ENCODE data around the gene KLK13. TPM values are rescaled to one million over a fixed set of nuclear protein-coding genes. Genes with fewer than 3 reads are reported as not detected.
A peak's percentile ranks its signal among the peaks of the same experiment; 100 is the strongest.

KLK13 gene
- total and polyA plus RNA-seq, 12 donors: 0.11 to 0.47 TPM; not detected in 10

- TF ChIP-seq CTCF (IDR thresholded peaks at IDR 0.05): peak in 1 of 6 experiments; percentile 1
- no peak for TF ChIP-seq POLR2A (IDR thresholded peaks at IDR 0.05)
- peaks cover 0 to 3% of the 10 kb centered on the region in 2 donors for H3K36me3 ChIP-seq (replicated peaks in 1 of 2)
- peak overlapping the region in 2 of 4 donors; percentile 64 to 69 for H3K4me3 ChIP-seq
- intact Hi-C loops (cut with DNase I): no loop called here
- WGBS, 4 donors: 3 to 8% (median 5%) methylated on average over 14 to 15 of the region's 15 CpGs
- no peaks in the 10 kb centered on the region for H3K27me3 ChIP-seq
- no peak for DNase-seq
- peaks cover 9 to 13% of the 10 kb centered on the region in 2 donors for H3K4me1 ChIP-seq (replicated peaks in 1 of 2)
- H3K9me3 ChIP-seq (replicated peaks in 1 of 3): no peaks in the 10 kb centered on the region
- peak overlapping the region in 2 of 5 donors; percentile 45 to 71 for H3K27ac ChIP-seq
Measured at GRCh38 chr19:51108805-51109146, 43.9 kb upstream of the KLK13 start.

GRCh38 chr19:51108066-51108804 lies 43.3 kb upstream of the KLK13 start, which contains the start of gene CTU1:
Gene CTU1, minus strand, starts transcription at chr19:51108409. Its CDS starts 3,840 bp downstream, at chr19:51104569.
- peak within 1 kb of the TSS; percentile 10 to 72 (median 49) for H3K27ac ChIP-seq
- TF ChIP-seq CTCF (IDR thresholded peaks at IDR 0.05) (peak in 5 of 6 experiments; percentile 11 to 63 (median 38)), POLR2A (IDR thresholded peaks at IDR 0.05) (peak in 1 of 2 donors; percentile 59)
- DNase-seq: peak; percentile 99
- WGBS, 4 donors: 0 to 1% (median 0%) methylated on average over 32 to 43 of the region's 43 CpGs
- H3K4me1 ChIP-seq (replicated peaks in 1 of 2): peaks cover 9 to 13% of the 10 kb centered on the region in 2 donors
- peaks cover 0 to 7% of the 10 kb centered on the region in 2 donors for H3K36me3 ChIP-seq (replicated peaks in 1 of 2)
- no peaks in the 10 kb centered on the region for H3K9me3 ChIP-seq (replicated peaks in 1 of 3)
- peak within 1 kb of the TSS; percentile 64 to 84 (median 69) for H3K4me3 ChIP-seq
- intact Hi-C loops (cut with DNase I): no loop called here
- no peaks in the 10 kb centered on the region for H3K27me3 ChIP-seq

GRCh38 chr19:51107406-51108065 lies 42.6 kb upstream of the KLK13 start:
- TF ChIP-seq CTCF (IDR thresholded peaks at IDR 0.05) (no peak), POLR2A (IDR thresholded peaks at IDR 0.05) (no peak)
- H3K27me3 ChIP-seq: no peaks in the 10 kb centered on the region
- H3K9me3 ChIP-seq (replicated peaks in 1 of 3): no peaks in the 10 kb centered on the region
- peaks cover 0 to 13% of the 10 kb centered on the region in 2 donors for H3K36me3 ChIP-seq (replicated peaks in 1 of 2)
- WGBS, 4 donors: 9 to 22% (median 10%) methylated on average over 13 to 18 of the region's 18 CpGs
- peaks cover 9 to 13% of the 10 kb centered on the region in 2 donors for H3K4me1 ChIP-seq (replicated peaks in 1 of 2)
- intact Hi-C loops (cut with DNase I): no loop called here
- H3K27ac ChIP-seq: peak overlapping the region; percentile 10 to 72 (median 49)
- H3K4me3 ChIP-seq: peak overlapping the region; percentile 64 to 84 (median 69)
- peak in 1 of 7 donors; percentile 39 for DNase-seq

- Histone ChIP-seq H3K9me3 (replicated peaks in 1 of 3) (no peaks in the 10 kb centered on the region), H3K4me1 (replicated peaks in 1 of 2) (peaks cover 9 to 23% of the 10 kb centered on the region in 2 donors), H3K36me3 (replicated peaks in 1 of 2) (peaks cover 0 to 19% of the 10 kb centered on the region in 2 donors), H3K4me3 (no peak overlapping the region), H3K27me3 (no peaks in the 10 kb centered on the region), H3K27ac (no peak overlapping the region)
- DNase-seq: no peak
- intact Hi-C loops (cut with DNase I): no loop called here
- TF ChIP-seq CTCF (IDR thresholded peaks at IDR 0.05): no peak
- TF ChIP-seq POLR2A (IDR thresholded peaks at IDR 0.05): no peak
- 80 to 100% (median 85%) methylated on average over 3 to 49 of the region's 49 CpGs for WGBS, 4 donors
Measured at GRCh38 chr19:51103926-51104341, 39.0 kb upstream of the KLK13 start.
